WERI-Rb-1 (cell line): ENCODE data around the gene DPH1.

ENCODE experiments used
- DNase-seq: peaks from one replicate; pipeline ENCODE4 v3.0.0-alpha.2; 2020
- H3K27ac ChIP-seq: fragments of 250-450 bp; sonication (Bioruptor Pico); 2 replicates; pipeline ENCODE4 v1.5.1; 2020; ENCODE audit warnings: mild to moderate bottlenecking, moderate library complexity
- H3K27me3 ChIP-seq: fragments of 250-450 bp; sonication (Bioruptor Pico); 2 replicates; pipeline ENCODE4 v1.5.1; 2021; ENCODE audit warnings: mild to moderate bottlenecking, low read depth, moderate library complexity; ENCODE audit not compliant: insufficient read depth, severe bottlenecking
- H3K36me3 ChIP-seq: fragments of 250-450 bp; sonication (Bioruptor Pico); 2 replicates; pipeline ENCODE4 v1.5.1; 2020; ENCODE audit warnings: mild to moderate bottlenecking, moderate library complexity
- H3K4me3 ChIP-seq: 2 replicates; pipeline ENCODE4 v1.5.1; 2011; ENCODE audit warnings: low read depth, mild to moderate bottlenecking, control low read depth, low read length
- H3K9me3 ChIP-seq: fragments of 250-450 bp; sonication (Bioruptor Pico); 2 replicates; pipeline ENCODE4 v1.5.1; 2021; ENCODE audit warnings: mild to moderate bottlenecking, moderate library complexity; ENCODE audit not compliant: severe bottlenecking
- CTCF ChIP-seq: IDR thresholded peaks from 2 replicates; pipeline ENCODE4 v1.5.1; 2011; ENCODE audit warnings: low read depth, mild to moderate bottlenecking, control low read depth, inconsistent platforms, low read length

Gene DPH1

GRCh38 chr17:2041561-2042389, 11.8 kb downstream of the DPH1 start, which contains the start of gene OVCA2:
Gene OVCA2 (plus strand): TSS chr17:2042022. CDS start chr17:2042048, 26 bp downstream.
- Histone ChIP-seq H3K27ac (peak within 1 kb of the TSS; percentile 99), H3K27me3 (no peaks in the 10 kb centered on the region), H3K4me3 (peak within 1 kb of the TSS; percentile 67), H3K36me3 (peaks cover 48% of the 10 kb centered on the region), H3K9me3 (no peaks in the 10 kb centered on the region)
- DNase-seq, result peak; percentile 96
- peak; percentile 65 for TF ChIP-seq CTCF

- peaks cover 44% of the 10 kb centered on the region for H3K36me3 ChIP-seq
- peak; percentile 48 for TF ChIP-seq CTCF
- no peaks in the 10 kb centered on the region for H3K9me3 ChIP-seq
- H3K27ac ChIP-seq, result peak overlapping the region; percentile 99
- DNase-seq, result peak; percentile 53
- H3K27me3 ChIP-seq, result no peaks in the 10 kb centered on the region
- peak overlapping the region; percentile 67 for H3K4me3 ChIP-seq
Observed at GRCh38 chr17:2042390-2042847, 12.5 kb downstream of the DPH1 start.

- no peak for TF ChIP-seq CTCF
- H3K27me3 ChIP-seq, result no peaks in the 10 kb centered on the region
- no peak overlapping the region for H3K4me3 ChIP-seq
- H3K27ac ChIP-seq, result no peak overlapping the region; the same call in 1 of the 2 replicates
- peaks cover 42% of the 10 kb centered on the region for H3K36me3 ChIP-seq
- H3K9me3 ChIP-seq, result no peaks in the 10 kb centered on the region
- no peak for DNase-seq
Observed at GRCh38 chr17:2042933-2043332, 13.0 kb downstream of the DPH1 start.

DNA sequence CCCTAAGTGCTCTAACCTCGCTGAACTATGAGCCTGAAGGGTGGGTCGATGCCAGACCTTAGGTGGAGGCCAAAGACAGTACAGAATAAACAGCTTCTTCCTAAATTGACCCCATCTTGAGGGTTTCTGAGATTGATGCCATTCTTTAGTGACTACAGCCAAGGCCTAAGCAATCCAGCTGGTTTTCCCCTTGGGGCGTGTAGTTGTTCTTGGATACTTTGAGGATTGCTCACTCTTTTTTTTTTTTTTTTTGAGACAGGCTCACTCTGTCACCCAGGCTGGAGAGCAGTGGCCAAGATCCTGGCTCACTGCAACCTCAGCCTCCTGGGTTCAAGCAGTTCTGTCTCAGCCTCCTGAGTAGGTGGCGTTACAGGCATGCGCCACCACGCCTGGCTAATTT, 13.8 kb downstream of the DPH1 start:
- Histone ChIP-seq H3K4me3 (no peak overlapping the region), H3K9me3 (no peaks in the 10 kb centered on the region), H3K27me3 (no peaks in the 10 kb centered on the region), H3K36me3 (peaks cover 37% of the 10 kb centered on the region), H3K27ac (no peak overlapping the region)
- DNase-seq, result no peak
- TF ChIP-seq CTCF, result no peak

- H3K27me3 ChIP-seq, result no peaks in the 10 kb centered on the region
- no peak for DNase-seq
- no peaks in the 10 kb centered on the region for H3K9me3 ChIP-seq
- TF ChIP-seq CTCF, result no peak
- no peak overlapping the region for H3K27ac ChIP-seq
- no peak overlapping the region for H3K4me3 ChIP-seq
- H3K36me3 ChIP-seq, result peaks cover 36% of the 10 kb centered on the region
Observed at GRCh38 chr17:2044263-2044894, 14.4 kb downstream of the DPH1 start.
